HG03039 (cell line): ENCODE results near the gene RPL39L.

Experiments used
- ATAC-seq: cut with Tn5 transposase; IDR thresholded peaks from one replicate; pipeline ENCODE4 v1.9.1; 2021; ENCODE audit warnings: mild to moderate bottlenecking, moderate library complexity; ENCODE audit not compliant: unreplicated experiment

Gene RPL39L

DNA sequence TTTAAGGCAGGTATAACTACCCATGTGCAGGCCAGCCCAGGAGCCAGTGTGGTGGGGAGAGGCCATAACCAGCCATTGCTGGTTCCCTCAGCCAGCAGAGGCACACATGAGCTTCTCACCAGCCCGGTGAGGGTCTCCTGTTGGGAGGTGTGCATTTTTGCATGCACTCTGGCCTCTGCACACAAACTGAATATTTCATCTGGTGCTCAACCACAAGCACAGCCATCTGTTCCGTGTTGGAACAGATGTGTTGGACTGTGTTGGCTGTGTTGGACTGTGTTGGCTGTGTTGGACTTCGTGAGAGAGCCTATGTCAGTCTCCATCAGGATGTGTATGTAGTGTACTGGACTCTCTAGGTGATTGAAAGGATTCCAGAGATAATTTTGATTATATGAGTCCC, 67.2 kb downstream of the RPL39L start:
- no peak for ATAC-seq
